Gastroesophageal sphincter (tissue), 4 donors: ENCODE data around the gene TOP2B. TPM values are rescaled to one million over a fixed set of nuclear protein-coding genes. Genes with fewer than 3 reads are reported as not detected.

Source experiments
- ATAC-seq: fragments of 150-250 bp; one replicate; pipeline ENCODE4 v1.9.1; 2016; ENCODE audit warnings: mild to moderate bottlenecking, moderate library complexity
- H3K27ac ChIP-seq, 4 donors: fragments of 200-600 bp; sonication (generic) in 3 of 4; 1 replicate in 3 of 4; 2 replicates in 1 of 4; pipeline ENCODE4 v1.5.1; 2016 to 2019
- H3K27me3 ChIP-seq: fragments of 200-600 bp; sonication (generic); one replicate; pipeline ENCODE4 v1.5.1; 2019
- H3K36me3 ChIP-seq, 2 donors: fragments of 200-600 bp; sonication (generic); one replicate each; pipeline ENCODE4 v1.5.1; 2019; ENCODE audit warnings: control low read depth in 1 of 2
- H3K4me1 ChIP-seq, 3 donors: fragments of 200-600 bp; sonication (generic); 1 replicate in 2 of 3; 2 replicates in 1 of 3; pipeline ENCODE4 v1.5.1; 2016 to 2019; ENCODE audit warnings: control low read depth in 2 of 3
- H3K4me3 ChIP-seq, 2 donors: fragments of 200-600 bp; sonication (generic); one replicate each; pipeline ENCODE4 v1.5.1; 2019; ENCODE audit warnings: mild to moderate bottlenecking in 1 of 2, moderate library complexity in 1 of 2
- H3K9me3 ChIP-seq, 3 donors: fragments of 200-600 bp; sonication (generic); one replicate each; pipeline ENCODE4 v1.5.1; 2017 to 2019; ENCODE audit warnings: control low read depth in 2 of 3
- EP300 ChIP-seq: sonication (generic); formaldehyde crosslinking; IDR thresholded peaks from one replicate; pipeline ENCODE4 v1.6.1; 2017; ENCODE audit warnings: antibody characterized with exemption, mild to moderate bottlenecking
- POLR2A ChIP-seq, 2 donors: fragments of 450-650 bp; IDR thresholded peaks; one replicate each; pipeline ENCODE4 v1.6.1; 2017; ENCODE audit warnings: antibody characterized with exemption in 2 of 2, mild to moderate bottlenecking in 2 of 2, moderate library complexity in 1 of 2
- POLR2AphosphoS5 ChIP-seq: sonication (generic); formaldehyde crosslinking; IDR thresholded peaks from one replicate; pipeline ENCODE4 v1.6.1; 2017; ENCODE audit warnings: antibody characterized with exemption
- WGBS, 2 donors: methylation state at CpG; one replicate each; pipeline ENCODE4 v1.1.5; 2018; ENCODE audit warnings: low coverage in 1 of 2; 5-methylcytosine and 5-hydroxymethylcytosine counted together
- total RNA-seq, 4 donors: library from RNA; depleted of rRNA; stranded (reverse); fragments of >200 nt; gene quantifications; one replicate each; pipeline ENCODE4 v1.1.0, GENCODE V29; 2016
- TF ChIP-seq, protein P1 (sequence below), 4 experiments: fragments of 200-600 bp in 2 of 4; fragments of 450-650 bp in 2 of 4; sonication (generic) in 1 of 4; IDR thresholded peaks; one replicate each; pipeline ENCODE4 v1.5.1; 2017 to 2019; ENCODE audit warnings: antibody characterized with exemption in 4 of 4, mild to moderate bottlenecking in 2 of 4, moderate library complexity in 2 of 4

Gene TOP2B
- total RNA-seq, 4 donors from 2014 or later = 109 to 149 (median 127) TPM

GRCh38 chr3:25677121-25677520 is 12.4 kb upstream of the TOP2B start:
- Histone ChIP-seq H3K4me1 (no peaks in the 10 kb centered on the region), H3K27ac (no peak overlapping the region), H3K27me3 (no peaks in the 10 kb centered on the region), H3K9me3 (no peaks in the 10 kb centered on the region), H3K36me3 (no peaks in the 10 kb centered on the region), H3K4me3 (no peak overlapping the region)
- no peak for ATAC-seq
- WGBS, 2 donors = 76 to 91% methylated on average over 2 of the region's 2 CpGs
- TF ChIP-seq POLR2A (IDR thresholded peaks at IDR 0.05) = no peak
- TF ChIP-seq EP300 = no peak
- TF ChIP-seq, protein P1, sequence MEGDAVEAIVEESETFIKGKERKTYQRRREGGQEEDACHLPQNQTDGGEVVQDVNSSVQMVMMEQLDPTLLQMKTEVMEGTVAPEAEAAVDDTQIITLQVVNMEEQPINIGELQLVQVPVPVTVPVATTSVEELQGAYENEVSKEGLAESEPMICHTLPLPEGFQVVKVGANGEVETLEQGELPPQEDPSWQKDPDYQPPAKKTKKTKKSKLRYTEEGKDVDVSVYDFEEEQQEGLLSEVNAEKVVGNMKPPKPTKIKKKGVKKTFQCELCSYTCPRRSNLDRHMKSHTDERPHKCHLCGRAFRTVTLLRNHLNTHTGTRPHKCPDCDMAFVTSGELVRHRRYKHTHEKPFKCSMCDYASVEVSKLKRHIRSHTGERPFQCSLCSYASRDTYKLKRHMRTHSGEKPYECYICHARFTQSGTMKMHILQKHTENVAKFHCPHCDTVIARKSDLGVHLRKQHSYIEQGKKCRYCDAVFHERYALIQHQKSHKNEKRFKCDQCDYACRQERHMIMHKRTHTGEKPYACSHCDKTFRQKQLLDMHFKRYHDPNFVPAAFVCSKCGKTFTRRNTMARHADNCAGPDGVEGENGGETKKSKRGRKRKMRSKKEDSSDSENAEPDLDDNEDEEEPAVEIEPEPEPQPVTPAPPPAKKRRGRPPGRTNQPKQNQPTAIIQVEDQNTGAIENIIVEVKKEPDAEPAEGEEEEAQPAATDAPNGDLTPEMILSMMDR (IDR thresholded peaks at IDR 0.05) = no peak
- no peak for TF ChIP-seq POLR2AphosphoS5

DNA sequence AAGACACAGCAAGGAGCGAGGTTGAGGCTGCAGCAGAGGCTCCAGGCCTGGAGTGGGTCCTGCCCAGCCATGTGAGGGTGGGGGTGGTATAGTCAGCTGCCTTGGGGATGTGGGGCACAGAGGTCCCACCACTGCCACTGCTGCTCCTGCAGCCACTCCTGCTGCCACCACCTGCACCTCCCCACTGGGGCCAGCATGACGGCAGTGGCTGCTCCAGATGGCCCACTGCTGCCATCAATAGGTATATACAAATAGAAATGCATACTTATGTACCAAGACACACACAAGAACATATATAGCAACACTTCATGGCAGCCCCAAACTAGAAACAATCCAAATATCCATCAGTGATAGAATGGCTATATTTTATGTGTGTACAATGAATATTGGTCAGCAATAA is 10.0 kb upstream of the TOP2B start:
- Histone ChIP-seq H3K9me3 (no peaks in the 10 kb centered on the region), H3K4me1 (no peaks in the 10 kb centered on the region), H3K4me3 (no peak overlapping the region), H3K36me3 (no peaks in the 10 kb centered on the region), H3K27me3 (no peaks in the 10 kb centered on the region), H3K27ac (no peak overlapping the region)
- no CpG with 5 or more reads among the region's 2 CpGs for WGBS, 2 donors
- TF ChIP-seq EP300 (no peak), POLR2A (IDR thresholded peaks at IDR 0.05) (no peak), POLR2AphosphoS5 (no peak)
- TF ChIP-seq, protein P1 (IDR thresholded peaks at IDR 0.05) = no peak
- ATAC-seq = no peak

GRCh38 chr3:25673738-25674298 is 9.1 kb upstream of the TOP2B start:
- Histone ChIP-seq H3K27ac (no peak overlapping the region), H3K9me3 (no peaks in the 10 kb centered on the region), H3K36me3 (no peaks in the 10 kb centered on the region), H3K27me3 (no peaks in the 10 kb centered on the region), H3K4me1 (no peaks in the 10 kb centered on the region), H3K4me3 (no peak overlapping the region)
- WGBS, 2 donors = 80% methylated on average over 2 of the region's 8 CpGs; no CpG with 5 or more reads in 1 of the 2 donors
- no peak for TF ChIP-seq EP300
- TF ChIP-seq POLR2A (IDR thresholded peaks at IDR 0.05) = no peak
- TF ChIP-seq, protein P1 (IDR thresholded peaks at IDR 0.05) = no peak
- TF ChIP-seq POLR2AphosphoS5 = no peak
- no peak for ATAC-seq

GRCh38 chr3:25665315-25666280 is 891 bp upstream of the TOP2B start:
- Histone ChIP-seq H3K27me3 (no peaks in the 10 kb centered on the region), H3K27ac (peak overlapping the region; percentile 81 to 97 (median 96)), H3K4me3 (peak overlapping the region; percentile 58 to 84), H3K36me3 (no peaks in the 10 kb centered on the region), H3K9me3 (no peaks in the 10 kb centered on the region), H3K4me1 (peaks cover 0 to 36% (median 17%) of the 10 kb centered on the region in 3 donors)
- no peak for ATAC-seq
- TF ChIP-seq POLR2AphosphoS5 (no peak), POLR2A (IDR thresholded peaks at IDR 0.05) (no peak)
- TF ChIP-seq, protein P1 (IDR thresholded peaks at IDR 0.05) = no peak
- WGBS, 2 donors = 15 to 58% methylated on average over 2 to 13 of the region's 14 CpGs
